ENCODE results near the gene SGSM1. TPM values are rescaled to one million over a fixed set of nuclear protein-coding genes. Genes with fewer than 3 reads are reported as not detected.

Gene SGSM1
- total RNA-seq, 2 experiments from 2014 or later, result 0.13 TPM; not detected in 1

GRCh38 chr22:24807284-24807950 is 1.4 kb downstream of the SGSM1 start:
- Mint-ChIP-seq H3K9me3 (no peaks in the 10 kb centered on the region), H3K27me3 (peaks cover 3% of the 10 kb centered on the region), H3K27ac (no peak overlapping the region), H3K4me1 (ENCODE audit: low read depth) (peaks cover 8% of the 10 kb centered on the region), H3K36me3 (ENCODE audit: low read depth) (no peaks in the 10 kb centered on the region), H3K4me3 (peak overlapping the region; percentile 7)
- ChIA-PET POLR2A (no interaction called here), CTCF (interaction anchor here (2.1 kb wide), 1 partner anchor 43 kb away, joined by 6 read pairs; no protein-coding TSS in a partner anchor)
- intact Hi-C loops (cut with micrococcal nuclease), result no loop called here
- DNase-seq, result no peak
- TF ChIP-seq CTCF (IDR thresholded peaks at IDR 0.05), result no peak
- ATAC-seq, result no peak

- H3K4me3 Mint-ChIP-seq, result no peak overlapping the region
- CTCF ChIA-PET, result interaction anchor here (2.1 kb wide), 1 partner anchor 41 kb away, joined by 6 read pairs; no protein-coding TSS in a partner anchor
- intact Hi-C loops (cut with micrococcal nuclease), result no loop called here
- H3K36me3 Mint-ChIP-seq (ENCODE audit: low read depth), result no peaks in the 10 kb centered on the region
- peaks cover 8% of the 10 kb centered on the region for H3K4me1 Mint-ChIP-seq (ENCODE audit: low read depth)
- DNase-seq, result no peak
- no peak for TF ChIP-seq CTCF (IDR thresholded peaks at IDR 0.05)
- ATAC-seq, result no peak
- POLR2A ChIA-PET, result no interaction called here
- H3K27ac Mint-ChIP-seq, result no peak overlapping the region
- peaks cover 3% of the 10 kb centered on the region for H3K27me3 Mint-ChIP-seq
- no peaks in the 10 kb centered on the region for H3K9me3 Mint-ChIP-seq
These were observed 3.3 kb downstream of the SGSM1 start for GRCh38 chr22:24809331-24809730.

GRCh38 chr22:24810043-24810749 is 4.2 kb downstream of the SGSM1 start:
- peaks cover 3% of the 10 kb centered on the region for H3K36me3 Mint-ChIP-seq (ENCODE audit: low read depth)
- ChIA-PET POLR2A (no interaction called here), CTCF (interaction anchor here (1.3 kb wide), 1 partner anchor 40 kb away, joined by 4 read pairs; no protein-coding TSS in a partner anchor)
- H3K9me3 Mint-ChIP-seq, result peaks cover 3% of the 10 kb centered on the region
- TF ChIP-seq CTCF (IDR thresholded peaks at IDR 0.05), result no peak
- peaks cover 3% of the 10 kb centered on the region for H3K27me3 Mint-ChIP-seq
- intact Hi-C loops (cut with micrococcal nuclease), result no loop called here
- H3K4me1 Mint-ChIP-seq (ENCODE audit: low read depth), result peaks cover 8% of the 10 kb centered on the region
- no peak for ATAC-seq
- no peak for DNase-seq
- no peak overlapping the region for H3K27ac Mint-ChIP-seq
- H3K4me3 Mint-ChIP-seq, result no peak overlapping the region

GRCh38 chr22:24812950-24813775 is 7.2 kb downstream of the SGSM1 start:
- H3K27me3 Mint-ChIP-seq, result no peaks in the 10 kb centered on the region
- intact Hi-C loops (cut with micrococcal nuclease), result no loop called here
- ChIA-PET CTCF (interaction anchor here (1.1 to 4.2 kb wide), 5 partner anchors 10 to 246 kb away, joined by 3 to 28 read pairs (median 3); no protein-coding TSS in a partner anchor), POLR2A (interaction anchor here (0.8 kb wide), 1 partner anchor 10 kb away, joined by 3 read pairs; no protein-coding TSS in a partner anchor)
- ATAC-seq (no peak), DNase-seq (no peak)
- peaks cover 6% of the 10 kb centered on the region for H3K4me1 Mint-ChIP-seq (ENCODE audit: low read depth)
- H3K36me3 Mint-ChIP-seq (ENCODE audit: low read depth), result peaks cover 6% of the 10 kb centered on the region
- H3K27ac Mint-ChIP-seq, result no peak overlapping the region
- H3K4me3 Mint-ChIP-seq, result no peak overlapping the region
- H3K9me3 Mint-ChIP-seq, result peaks cover 9% of the 10 kb centered on the region
- TF ChIP-seq CTCF (IDR thresholded peaks at IDR 0.05), result no peak

All from activated CD8-positive, alpha-beta T cell treated with anti-CD3 and anti-CD28 coated beads for 36 hours (primary cell).